ENCODE data around the gene PAMR1.
"Not testable (repeated sequence)": the region's sequence is repeated elsewhere in the genome, so short reads cannot be mapped to it uniquely, and the experiment has no call there.

Gene PAMR1

DNA sequence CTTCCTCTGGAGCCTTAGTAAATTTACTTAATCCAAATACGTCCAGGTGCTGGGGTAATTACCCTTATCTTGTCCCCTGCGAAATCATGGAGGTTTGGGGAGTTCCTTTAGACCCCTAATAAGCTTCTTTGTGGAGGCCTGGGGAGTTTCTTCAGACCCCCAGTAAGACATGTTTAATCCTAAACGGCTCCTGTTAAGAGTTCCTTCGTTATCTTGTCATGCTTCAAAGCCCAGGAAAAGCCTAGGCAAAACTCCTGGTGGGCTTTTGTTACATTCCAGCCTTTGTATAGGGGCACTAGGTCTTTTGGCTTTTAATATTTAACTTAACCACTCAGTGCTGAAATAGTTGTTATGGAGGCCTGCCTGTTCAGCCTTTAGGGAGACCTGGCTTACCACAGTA, 18.1 kb upstream of the PAMR1 start:
- no peak for DNase-seq (ENCODE audit: low spot score)

- no peak for DNase-seq (ENCODE audit: low spot score)
These were observed 16.4 kb upstream of the PAMR1 start for GRCh38 chr11:35541621-35542375.

GRCh38 chr11:35540526-35540925, 15.1 kb upstream of the PAMR1 start:
- no peak for DNase-seq (ENCODE audit: low spot score)

DNA sequence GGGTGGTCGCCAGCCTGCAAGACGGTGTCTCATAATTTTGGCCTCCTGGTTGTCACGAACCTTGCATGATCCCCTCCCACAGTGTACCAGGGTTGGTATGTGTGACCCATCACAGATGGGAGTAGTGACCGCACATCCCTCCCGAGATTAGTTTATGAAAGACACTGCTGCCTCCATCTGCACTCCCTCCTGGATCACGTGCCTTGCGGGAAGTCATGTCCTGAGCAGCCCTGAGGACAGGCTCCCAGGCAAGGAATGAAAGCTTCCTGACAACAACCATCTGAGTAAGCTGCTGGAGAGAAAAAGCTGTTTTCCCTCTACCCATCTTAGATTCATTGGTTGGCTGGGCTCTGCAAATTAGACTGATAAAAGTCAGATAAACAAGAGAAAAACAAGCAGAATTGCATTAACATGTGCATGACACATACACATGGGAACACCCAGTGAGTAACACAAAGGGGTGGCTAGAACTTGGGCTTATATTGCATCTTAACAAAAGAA, 14.4 kb upstream of the PAMR1 start:
- no peak for DNase-seq (ENCODE audit: low spot score)

DNA sequence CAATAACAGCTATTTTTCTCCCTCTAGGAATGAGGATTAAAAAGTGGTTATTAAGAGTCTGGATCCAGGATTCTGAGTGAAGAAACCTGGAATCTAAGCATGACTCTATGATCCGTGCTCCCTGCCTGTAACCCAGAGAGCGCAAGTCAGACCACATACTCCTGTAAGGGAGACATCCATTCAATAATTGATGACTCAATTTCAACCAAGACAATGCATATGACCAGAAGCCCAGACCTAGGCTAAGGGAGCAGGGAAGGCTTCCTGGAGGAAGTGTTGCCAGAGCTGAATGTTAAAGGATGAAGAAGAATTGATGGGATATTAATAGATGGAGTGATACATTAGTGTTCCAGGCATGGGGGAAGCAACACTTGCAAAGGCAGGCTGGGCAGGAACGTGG, 13.8 kb upstream of the PAMR1 start:
- no peak for DNase-seq (ENCODE audit: low spot score)

DNA sequence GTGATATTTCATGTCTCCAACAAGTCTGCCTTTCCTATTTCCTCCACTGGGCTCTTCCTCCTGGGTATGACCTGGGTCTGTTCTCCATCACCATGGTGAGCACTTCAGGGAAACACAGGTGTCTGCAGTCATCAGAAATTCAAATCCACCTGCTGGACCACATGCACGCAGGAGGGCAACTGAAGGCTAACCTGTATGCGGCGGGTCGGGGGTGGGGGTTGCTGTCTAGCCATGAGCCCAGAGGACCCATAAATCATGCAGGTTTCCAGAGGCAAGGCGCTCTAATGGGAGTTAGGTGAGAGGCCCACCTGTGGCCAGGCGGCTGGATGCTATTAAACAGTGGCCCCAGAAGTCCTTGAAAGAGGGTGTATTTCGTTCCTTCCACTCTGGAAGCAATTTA, 11.1 kb upstream of the PAMR1 start:
- no peak for DNase-seq (ENCODE audit: low spot score)

DNA sequence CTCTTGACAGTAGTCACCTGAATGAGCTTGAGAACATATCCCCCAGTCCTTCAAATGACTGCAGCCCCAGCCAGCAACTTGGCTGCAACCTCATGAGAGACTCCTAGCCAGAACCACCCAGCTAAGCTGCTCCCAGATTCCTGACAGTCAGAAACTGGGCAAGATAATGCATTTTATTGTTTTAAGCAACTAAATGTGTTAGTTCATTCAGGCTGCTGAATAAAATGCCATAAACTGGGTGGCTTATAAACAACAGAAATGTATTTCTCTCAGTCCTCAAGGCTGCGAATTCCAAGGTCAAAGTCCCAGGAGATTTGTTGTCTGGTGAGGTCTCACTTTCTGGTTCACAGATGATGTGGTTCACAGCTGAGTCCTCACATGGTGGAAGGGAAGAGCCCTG, 5.8 kb upstream of the PAMR1 start:
- DNase-seq (ENCODE audit: low spot score), result no peak

GRCh38 chr11:35529971-35530495, 4.6 kb upstream of the PAMR1 start:
- no peak for DNase-seq (ENCODE audit: low spot score)

GRCh38 chr11:35526370-35526792, 965 bp upstream of the PAMR1 start:
- no peak for DNase-seq (ENCODE audit: low spot score)

GRCh38 chr11:35524780-35525179, 636 bp downstream of the PAMR1 start:
- no peak for DNase-seq (ENCODE audit: low spot score)

DNA sequence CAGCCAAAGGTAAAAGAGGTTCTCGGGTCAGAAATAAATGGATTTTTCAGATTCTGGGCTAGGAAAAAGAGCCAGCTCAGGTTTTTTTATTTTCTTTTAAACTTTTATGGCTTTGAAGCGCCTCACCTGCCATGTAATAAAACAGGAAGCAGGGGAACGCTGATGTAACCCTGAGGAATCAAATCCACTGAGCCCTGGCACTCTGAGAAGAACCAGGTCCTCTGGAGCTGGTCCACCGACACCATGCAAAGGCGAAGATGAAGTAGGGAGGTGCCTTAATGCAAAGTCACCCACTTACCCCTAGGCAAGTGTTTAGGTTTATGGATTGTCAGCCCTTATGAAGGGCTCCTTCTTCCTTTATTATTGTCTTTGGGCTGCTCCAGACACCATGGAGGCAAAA, 1.6 kb downstream of the PAMR1 start:
- DNase-seq (ENCODE audit: low spot score), result no peak

GRCh38 chr11:35523331-35523768, 2.1 kb downstream of the PAMR1 start:
- no peak for DNase-seq (ENCODE audit: low spot score)

- not testable (repeated sequence) for DNase-seq (ENCODE audit: low spot score)
These were observed 3.3 kb downstream of the PAMR1 start for GRCh38 chr11:35522091-35522490.

GRCh38 chr11:35520376-35520775, 5.0 kb downstream of the PAMR1 start:
- no peak for DNase-seq (ENCODE audit: low spot score)

GRCh38 chr11:35518766-35519165, 6.7 kb downstream of the PAMR1 start:
- no peak for DNase-seq (ENCODE audit: low spot score)

GRCh38 chr11:35517481-35517880, 7.9 kb downstream of the PAMR1 start:
- no peak for DNase-seq (ENCODE audit: low spot score)

DNA sequence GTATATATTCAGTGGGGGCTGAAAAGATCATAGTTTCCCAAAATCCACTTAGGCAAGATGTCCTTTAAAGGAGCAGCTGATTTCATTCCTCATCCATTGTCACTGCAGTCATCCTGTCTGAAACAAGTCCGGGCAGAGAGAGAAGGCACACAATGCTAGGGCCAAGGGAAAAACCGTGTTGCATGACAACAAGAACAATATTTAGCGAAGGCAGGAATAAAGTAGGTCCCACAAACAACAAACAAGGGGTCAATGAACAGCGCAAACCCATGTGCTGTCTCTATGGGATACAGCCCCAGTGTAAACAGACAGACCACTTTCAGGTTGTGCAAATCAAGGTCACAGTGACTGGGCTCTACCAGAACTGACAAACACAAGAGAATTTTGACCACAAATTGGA, 9.0 kb downstream of the PAMR1 start:
- no peak for DNase-seq (ENCODE audit: low spot score)

DNA sequence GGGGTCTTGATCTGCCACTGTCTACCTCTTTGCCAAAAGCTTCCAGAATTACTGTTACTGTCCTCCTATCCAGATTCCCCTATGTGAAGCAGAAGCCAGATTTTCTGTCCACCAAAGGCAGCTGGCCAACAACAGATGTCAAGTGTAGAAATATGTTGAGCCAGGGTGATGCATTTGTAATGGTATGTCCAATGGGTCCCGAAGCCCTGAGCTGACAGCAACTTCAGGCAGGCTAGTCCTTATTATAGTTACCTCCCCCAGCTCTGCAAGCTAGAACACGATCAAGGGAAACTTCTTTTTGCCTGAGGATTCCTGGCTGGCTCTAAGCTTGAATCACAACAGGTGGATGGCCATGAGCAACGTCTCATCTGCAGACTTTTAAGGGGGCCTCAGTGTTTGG, 10.2 kb downstream of the PAMR1 start:
- no peak for DNase-seq (ENCODE audit: low spot score)

DNA sequence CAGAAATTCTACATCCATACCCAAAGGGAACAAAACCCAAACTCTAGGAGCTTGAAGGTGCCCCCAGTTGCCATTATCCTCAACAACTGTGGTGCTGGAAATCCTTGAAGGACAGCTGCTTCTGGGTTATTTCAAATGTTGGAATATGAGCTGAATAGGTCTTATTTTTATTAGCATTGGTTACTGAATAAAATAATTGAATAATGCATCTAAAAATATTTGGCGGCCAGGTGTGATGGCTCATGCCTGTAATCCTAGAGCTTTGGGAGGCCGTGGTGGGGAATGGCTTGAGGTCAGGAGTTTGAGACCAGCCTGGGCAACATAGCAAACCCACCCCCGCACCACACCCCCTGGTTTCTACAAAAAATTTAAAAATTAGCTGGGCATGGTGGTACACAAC, 10.9 kb downstream of the PAMR1 start:
- no peak for DNase-seq (ENCODE audit: low spot score)

DNA sequence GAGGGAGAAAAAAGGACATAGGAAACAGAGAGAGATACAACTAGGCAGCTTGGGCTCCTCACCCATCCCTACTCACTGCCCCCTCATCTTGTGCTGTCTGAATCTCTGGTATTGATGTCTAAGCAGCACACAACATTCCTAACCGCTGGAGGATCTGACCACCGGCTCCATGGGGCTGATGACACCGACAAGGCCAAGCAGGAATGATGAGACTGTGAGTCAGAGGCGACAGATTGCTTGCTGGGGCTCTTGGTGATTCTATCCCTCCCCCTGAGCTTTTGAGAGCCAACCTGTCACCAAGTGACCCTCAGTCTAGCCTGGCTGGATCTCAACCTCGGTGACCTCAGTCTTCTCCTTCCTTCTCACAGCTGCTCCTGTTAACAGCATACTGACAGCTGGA, 13.8 kb downstream of the PAMR1 start:
- DNase-seq (ENCODE audit: low spot score), result no peak

DNA sequence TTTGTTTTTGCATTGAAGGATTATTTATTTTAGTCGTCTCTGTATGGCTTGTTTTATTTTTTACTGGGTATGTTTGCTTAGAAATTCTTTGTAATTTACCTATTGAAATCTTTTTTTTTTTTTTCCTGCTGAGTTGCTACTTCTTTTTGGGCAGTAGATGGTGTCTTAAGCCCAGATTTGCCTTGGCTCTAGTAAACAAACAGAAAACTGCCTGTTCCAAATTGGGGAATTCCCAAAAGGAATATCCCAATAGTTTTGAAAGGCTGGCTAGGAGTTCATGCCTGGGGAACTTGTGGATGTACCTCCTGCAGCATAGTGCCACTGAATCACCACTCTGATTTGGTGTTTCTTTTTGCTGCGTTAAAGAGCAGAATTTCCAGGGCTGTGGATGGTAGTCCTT, 17.7 kb downstream of the PAMR1 start:
- no peak for DNase-seq (ENCODE audit: low spot score)

- DNase-seq (ENCODE audit: low spot score), result no peak
These were observed 23.6 kb downstream of the PAMR1 start for GRCh38 chr11:35501776-35502175.

GRCh38 chr11:35500744-35501143, 24.7 kb downstream of the PAMR1 start:
- no peak for DNase-seq (ENCODE audit: low spot score)

DNA sequence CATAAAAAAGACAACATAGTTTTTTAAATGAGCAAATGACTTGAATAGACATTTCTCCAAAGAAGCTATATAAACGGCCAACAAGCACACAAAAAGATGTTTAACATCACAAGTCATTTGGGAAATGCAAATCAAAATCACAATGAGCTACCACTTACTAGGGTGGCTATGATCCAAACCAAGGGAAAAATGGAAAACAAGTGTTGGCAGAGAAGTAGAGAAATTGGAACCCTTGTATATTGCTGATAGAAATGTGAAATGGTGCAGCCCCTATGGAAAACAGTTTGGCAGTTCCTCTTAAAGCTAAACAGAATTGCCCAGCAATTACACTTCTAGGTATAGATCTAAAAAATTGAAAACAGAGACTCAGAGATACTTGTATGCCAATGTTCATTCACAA, 29.0 kb downstream of the PAMR1 start:
- DNase-seq (ENCODE audit: low spot score), result no peak
